GM19043 (cell line): ENCODE data around the gene ABCA8.
"Not testable (repeated sequence)": the region's sequence is repeated elsewhere in the genome, so short reads cannot be mapped to it uniquely, and the experiment has no call there.

Source experiments
- ATAC-seq: cut with Tn5 transposase; IDR thresholded peaks from one replicate; pipeline ENCODE4 v1.9.1; 2021; ENCODE audit warnings: low read depth; ENCODE audit not compliant: unreplicated experiment

ABCA8 gene

DNA sequence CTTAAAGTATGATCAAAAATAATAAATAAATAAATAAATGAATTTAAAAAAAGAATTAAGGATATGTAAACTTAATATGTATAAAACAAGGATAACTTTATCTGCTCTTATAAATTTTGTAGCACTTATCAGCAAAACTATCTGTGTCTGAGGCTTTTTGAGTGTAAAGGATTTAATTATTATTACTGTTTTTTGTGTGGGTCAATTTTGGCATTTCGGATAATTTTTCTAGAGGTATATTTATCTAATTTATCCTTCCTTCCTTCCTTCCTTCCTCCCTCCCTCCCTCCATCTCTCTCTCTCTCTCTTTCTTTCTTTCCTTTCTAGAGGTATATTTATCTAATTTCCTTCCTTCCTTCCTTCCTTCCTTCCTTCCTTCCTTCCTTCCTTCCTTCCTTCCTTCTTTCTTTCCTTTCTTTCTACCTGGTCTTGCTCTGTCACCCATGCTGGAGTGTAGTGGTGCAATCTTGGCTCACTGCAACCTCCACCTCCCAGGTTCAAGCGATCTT, 120.8 kb downstream of the ABCA8 start:
- ATAC-seq, result no peak

GRCh38 chr17:68832109-68832802, 122.9 kb downstream of the ABCA8 start:
- no peak for ATAC-seq

DNA sequence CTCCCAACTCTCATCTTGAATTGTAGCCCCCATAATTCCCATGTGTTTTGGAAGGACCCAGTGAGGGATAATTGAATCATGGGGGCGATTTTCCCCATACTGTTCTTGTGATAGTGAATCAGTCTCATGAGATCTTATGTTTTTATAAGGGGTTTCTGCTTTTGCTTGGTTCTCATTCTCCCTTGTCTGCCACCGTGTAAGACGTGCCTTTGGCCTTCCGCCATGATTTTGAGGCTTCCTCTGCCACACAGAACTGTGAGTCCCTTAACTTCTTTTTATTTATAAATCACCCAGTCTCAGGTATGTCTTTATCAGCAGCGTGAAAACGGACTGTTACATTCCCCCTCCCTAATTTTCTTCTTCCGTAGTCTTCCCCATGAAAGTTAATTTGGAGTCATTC, 124.0 kb downstream of the ABCA8 start:
- no peak for ATAC-seq

- no peak for ATAC-seq
These were observed 124.9 kb downstream of the ABCA8 start for GRCh38 chr17:68830313-68830712.

- ATAC-seq, result no peak
These were observed 126.0 kb downstream of the ABCA8 start for GRCh38 chr17:68829211-68829610.

DNA sequence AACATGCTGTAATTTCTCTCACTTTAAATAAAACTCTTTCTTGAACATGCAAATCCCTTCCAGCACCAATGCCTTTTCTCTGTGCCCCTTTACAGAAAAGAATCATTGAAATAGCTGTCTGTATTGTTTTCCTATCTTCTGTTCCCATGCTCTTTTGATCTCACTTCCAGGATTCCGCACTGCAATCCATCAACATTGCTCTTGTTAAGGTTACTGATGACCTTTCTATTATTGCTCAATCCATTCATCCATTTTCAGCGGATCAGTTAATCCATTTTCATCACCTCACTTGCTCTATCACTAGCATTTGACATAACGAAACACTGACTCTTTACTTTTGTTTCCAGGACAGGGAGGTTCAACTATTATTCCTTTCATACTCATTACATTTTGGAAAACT, 130.5 kb downstream of the ABCA8 start:
- no peak for ATAC-seq

- ATAC-seq, result not testable (repeated sequence)
These were observed 131.0 kb downstream of the ABCA8 start for GRCh38 chr17:68824185-68824584.

DNA sequence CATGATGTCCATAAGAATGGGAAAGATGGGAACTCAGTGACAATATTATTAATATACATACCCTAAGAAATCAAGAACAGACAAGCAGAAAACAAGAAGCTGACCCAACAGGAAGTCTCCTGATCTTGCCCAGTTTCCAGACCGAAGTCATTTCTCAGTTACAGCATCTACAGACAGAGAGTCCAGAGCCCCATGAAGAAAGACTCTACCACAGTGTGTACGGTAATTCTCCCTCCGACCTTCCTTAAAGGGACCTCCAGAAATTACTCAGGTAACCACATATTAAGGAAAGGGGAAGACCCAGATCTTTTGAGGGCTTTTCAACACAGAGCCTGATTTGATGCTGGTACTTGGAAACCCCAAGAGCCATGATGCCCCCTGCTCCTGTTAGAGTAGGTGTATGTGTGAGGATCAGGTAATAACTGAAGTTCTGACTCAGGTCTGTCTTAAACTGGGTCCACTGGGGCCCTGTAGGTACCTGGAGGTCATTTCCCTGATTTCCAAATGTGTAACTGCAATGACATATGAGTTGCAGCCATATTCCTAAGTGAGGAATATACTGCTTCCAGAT, 132.4 kb downstream of the ABCA8 start:
- ATAC-seq, result no peak

- no peak for ATAC-seq
These were observed 133.1 kb downstream of the ABCA8 start for GRCh38 chr17:68821860-68822696.

DNA sequence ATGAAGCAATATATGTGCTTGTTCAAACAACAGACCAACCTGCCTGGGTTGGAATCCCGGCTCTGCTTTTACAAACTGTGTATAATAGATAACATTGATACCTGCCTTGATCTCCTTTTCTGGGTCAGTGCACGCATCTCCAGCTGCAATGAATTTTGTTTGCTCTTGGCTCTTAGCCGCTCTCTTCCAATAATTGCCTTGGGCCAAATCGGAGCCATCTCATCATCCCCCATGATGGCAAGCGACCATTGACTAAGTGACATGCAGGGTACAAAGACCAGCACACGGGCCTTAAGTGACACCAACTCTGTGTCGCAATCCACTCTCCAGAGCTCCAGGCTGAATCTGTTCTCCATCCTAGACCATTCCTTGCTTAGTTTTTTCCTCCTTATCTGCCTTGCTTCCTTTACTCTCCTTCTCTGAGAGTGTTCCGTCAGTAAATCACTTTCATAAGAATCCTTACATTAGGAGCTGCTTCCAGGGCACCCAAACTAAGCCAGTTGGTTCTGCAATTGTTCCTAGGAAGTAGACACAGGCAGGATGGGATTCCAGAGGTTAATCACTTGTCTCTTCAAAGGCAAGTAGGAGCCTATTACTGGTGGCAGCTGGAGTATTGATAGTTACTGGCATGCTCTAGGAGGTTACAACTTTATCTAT, 134.2 kb downstream of the ABCA8 start:
- no peak for ATAC-seq

DNA sequence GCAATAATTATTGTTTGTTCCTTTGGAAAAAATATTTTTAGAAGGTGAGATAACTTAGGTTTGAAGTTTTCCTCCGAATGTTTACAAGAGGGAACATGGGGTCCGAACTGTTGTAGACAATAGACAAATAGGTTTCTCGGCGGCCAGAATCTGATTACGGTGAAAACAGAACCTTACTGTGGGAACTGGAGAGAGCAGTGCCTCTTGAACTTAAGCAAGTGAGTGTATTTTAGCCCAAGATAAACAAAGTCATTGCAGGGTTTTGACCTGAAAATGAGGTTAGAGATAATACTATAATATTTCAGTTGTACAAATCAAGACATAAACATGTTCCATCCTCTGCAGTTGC, 134.7 kb downstream of the ABCA8 start:
- ATAC-seq, result no peak

DNA sequence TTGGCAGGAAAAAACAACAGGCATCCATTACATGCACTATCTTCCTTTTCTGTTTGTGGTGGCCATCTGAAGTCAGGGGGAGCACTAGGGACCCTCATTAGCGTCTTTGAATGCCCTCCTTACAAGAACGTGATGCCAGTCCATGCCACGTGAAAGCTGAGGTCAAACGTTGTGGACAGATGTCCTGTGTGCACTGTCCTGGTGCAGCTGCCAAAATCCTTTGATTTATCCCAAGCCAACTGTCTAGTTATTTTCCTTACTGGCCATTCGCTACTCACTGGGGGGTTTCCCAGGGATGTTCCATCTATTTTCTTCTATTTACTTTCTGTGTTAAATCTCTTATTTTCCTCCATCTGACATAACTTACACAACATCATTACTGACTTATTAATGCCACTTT, 135.7 kb downstream of the ABCA8 start:
- ATAC-seq, result no peak
